ENCODE data around the gene FER. TPM values are rescaled to one million over a fixed set of nuclear protein-coding genes. Genes with fewer than 3 reads are reported as not detected.
A peak's percentile ranks its signal among the peaks of the same experiment; 100 is the strongest.

The FER gene
- total and polyA plus RNA-seq, 7 donors: 1.2 to 36.7 (median 24.2) TPM

GRCh38 chr5:108739906-108740305 is 7.8 kb upstream of the FER start:
- intact Hi-C loops (cut with DNase I): loop anchor here (10.0 kb wide), 1 partner anchor 585 kb away; no protein-coding TSS in a partner anchor
- DNase-seq: no peak
- Histone ChIP-seq H3K27ac (peak overlapping the region in 3 of 4 donors; percentile 32 to 64 (median 45)), H3K36me3 (no peaks in the 10 kb centered on the region), H3K4me1 (peaks cover 0 to 23% (median 13%) of the 10 kb centered on the region in 4 donors), H3K4me3 (peak overlapping the region in 1 of 4 donors; percentile 13), H3K27me3 (no peaks in the 10 kb centered on the region), H3K9me3 (no peaks in the 10 kb centered on the region)
- WGBS, 2 donors: 78 to 82% methylated on average over 5 of the region's 5 CpGs
- TF ChIP-seq POLR2A (IDR thresholded peaks at IDR 0.05) (no peak), EP300 (IDR thresholded peaks at IDR 0.05) (peak in 1 of 4 donors; percentile 41), POLR2AphosphoS5 (IDR thresholded peaks at IDR 0.05) (peak; percentile 21 to 93 (median 68))
- TF ChIP-seq, protein P1, sequence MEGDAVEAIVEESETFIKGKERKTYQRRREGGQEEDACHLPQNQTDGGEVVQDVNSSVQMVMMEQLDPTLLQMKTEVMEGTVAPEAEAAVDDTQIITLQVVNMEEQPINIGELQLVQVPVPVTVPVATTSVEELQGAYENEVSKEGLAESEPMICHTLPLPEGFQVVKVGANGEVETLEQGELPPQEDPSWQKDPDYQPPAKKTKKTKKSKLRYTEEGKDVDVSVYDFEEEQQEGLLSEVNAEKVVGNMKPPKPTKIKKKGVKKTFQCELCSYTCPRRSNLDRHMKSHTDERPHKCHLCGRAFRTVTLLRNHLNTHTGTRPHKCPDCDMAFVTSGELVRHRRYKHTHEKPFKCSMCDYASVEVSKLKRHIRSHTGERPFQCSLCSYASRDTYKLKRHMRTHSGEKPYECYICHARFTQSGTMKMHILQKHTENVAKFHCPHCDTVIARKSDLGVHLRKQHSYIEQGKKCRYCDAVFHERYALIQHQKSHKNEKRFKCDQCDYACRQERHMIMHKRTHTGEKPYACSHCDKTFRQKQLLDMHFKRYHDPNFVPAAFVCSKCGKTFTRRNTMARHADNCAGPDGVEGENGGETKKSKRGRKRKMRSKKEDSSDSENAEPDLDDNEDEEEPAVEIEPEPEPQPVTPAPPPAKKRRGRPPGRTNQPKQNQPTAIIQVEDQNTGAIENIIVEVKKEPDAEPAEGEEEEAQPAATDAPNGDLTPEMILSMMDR (IDR thresholded peaks at IDR 0.05): no peak

DNA sequence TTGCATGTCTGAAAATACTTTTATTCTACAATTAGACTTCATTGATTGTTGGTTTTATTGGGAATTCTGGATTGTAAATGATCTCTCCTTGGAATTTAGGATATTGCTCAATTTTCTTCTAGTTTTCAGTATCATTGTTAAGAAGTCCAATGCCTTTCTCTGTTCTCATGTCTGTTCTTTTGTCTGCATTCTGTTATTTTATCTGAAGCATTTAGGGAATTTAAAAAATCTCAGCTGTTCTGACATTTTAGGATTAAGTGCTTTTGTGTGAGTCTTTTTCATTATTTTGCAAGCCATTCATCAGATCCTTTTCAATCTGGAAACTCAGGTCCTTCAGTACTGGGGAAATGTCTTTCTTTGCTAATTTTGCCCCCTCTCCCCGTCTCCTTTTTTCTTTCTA is 4.4 kb upstream of the FER start:
- Histone ChIP-seq H3K4me1 (peaks cover 0 to 31% (median 18%) of the 10 kb centered on the region in 4 donors), H3K9me3 (no peaks in the 10 kb centered on the region), H3K4me3 (no peak overlapping the region), H3K27me3 (no peaks in the 10 kb centered on the region), H3K36me3 (no peaks in the 10 kb centered on the region), H3K27ac (no peak overlapping the region)
- DNase-seq: no peak
- intact Hi-C loops (cut with DNase I): loop anchor here (10.0 kb wide), 1 partner anchor 581 kb away; no protein-coding TSS in a partner anchor
- TF ChIP-seq EP300 (IDR thresholded peaks at IDR 0.05) (no peak), POLR2AphosphoS5 (IDR thresholded peaks at IDR 0.05) (no peak), POLR2A (IDR thresholded peaks at IDR 0.05) (no peak)
- TF ChIP-seq, protein P1 (IDR thresholded peaks at IDR 0.05): no peak
- WGBS, 2 donors: 96 to 98% methylated on average over 1 of the region's 1 CpG

DNA sequence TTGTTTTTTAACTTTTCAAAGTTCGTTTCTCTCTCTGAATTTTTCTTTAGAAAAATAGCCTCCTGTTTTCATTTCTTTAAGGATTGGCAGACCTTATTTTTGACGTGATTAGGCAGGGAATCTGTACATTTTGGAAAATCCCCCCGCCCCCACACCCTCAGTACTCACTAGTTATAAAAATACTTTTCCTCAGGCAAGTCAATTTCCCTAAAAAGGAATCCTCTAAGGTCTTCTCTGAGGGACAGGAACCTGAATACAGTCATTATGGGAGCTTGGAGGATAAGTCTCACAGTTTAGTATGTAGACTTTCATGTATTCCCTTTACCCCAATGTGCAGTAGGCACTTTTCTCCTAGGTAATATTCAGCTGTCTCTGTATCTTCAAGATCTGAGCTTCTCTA is 3.9 kb upstream of the FER start:
- peaks cover 0 to 28% (median 17%) of the 10 kb centered on the region in 4 donors for H3K4me1 ChIP-seq
- DNase-seq: no peak
- intact Hi-C loops (cut with DNase I): loop anchor here (10.0 kb wide), 1 partner anchor 581 kb away; no protein-coding TSS in a partner anchor

GRCh38 chr5:108747111-108747773 is 455 bp upstream of the FER start:
- H3K4me1 ChIP-seq: peaks cover 0 to 31% (median 12%) of the 10 kb centered on the region in 4 donors
- H3K36me3 ChIP-seq: no peaks in the 10 kb centered on the region
- TF ChIP-seq EP300 (IDR thresholded peaks at IDR 0.05) (no peak), POLR2AphosphoS5 (IDR thresholded peaks at IDR 0.05) (no peak), POLR2A (IDR thresholded peaks at IDR 0.05) (no peak)
- TF ChIP-seq, protein P1 (IDR thresholded peaks at IDR 0.05): no peak
- H3K27ac ChIP-seq: peak overlapping the region; percentile 92 to 98 (median 96)
- 51 to 58% methylated on average over 10 of the region's 10 CpGs for WGBS, 2 donors
- peak overlapping the region; percentile 72 to 95 (median 89) for H3K4me3 ChIP-seq
- no peak for DNase-seq
- no peaks in the 10 kb centered on the region for H3K27me3 ChIP-seq
- H3K9me3 ChIP-seq: no peaks in the 10 kb centered on the region
- intact Hi-C loops (cut with DNase I): loop anchor here (5.0 to 10.0 kb wide), 3 partner anchors 65 to 578 kb away; partner anchors contain the start of gene FBXL17

More for the DNA sequence above, 3.9 kb upstream of the FER start:
- Histone ChIP-seq H3K27me3 (no peaks in the 10 kb centered on the region), H3K27ac (no peak overlapping the region), H3K36me3 (no peaks in the 10 kb centered on the region), H3K9me3 (no peaks in the 10 kb centered on the region), H3K4me3 (no peak overlapping the region)
- no peak for TF ChIP-seq POLR2AphosphoS5 (IDR thresholded peaks at IDR 0.05)
- TF ChIP-seq, protein P1 (IDR thresholded peaks at IDR 0.05): no peak
- TF ChIP-seq EP300 (IDR thresholded peaks at IDR 0.05): no peak
- no peak for TF ChIP-seq POLR2A (IDR thresholded peaks at IDR 0.05)
- 86 to 89% methylated on average over 3 of the region's 3 CpGs for WGBS, 2 donors
